HEK293 (cell line): ENCODE measurements around the gene RIPOR1.

Experiments used
- CTCF ChIP-seq: fragments of 450-650 bp; formaldehyde crosslinking; IDR thresholded peaks from 2 replicates; pipeline ENCODE4 v1.5.1; 2016; ENCODE audit warnings: missing biosample characterization, missing genetic modification characterization
- MEIS1 ChIP-seq: sonication (generic); formaldehyde crosslinking; IDR thresholded peaks from 2 replicates; pipeline ENCODE4 v1.8.1; 2022; ENCODE audit warnings: missing genetic modification reagents, mild to moderate bottlenecking, borderline replicate concordance
- OVOL3 ChIP-seq: fragments of 450-650 bp; formaldehyde crosslinking; IDR thresholded peaks from 2 replicates; pipeline ENCODE4 v1.5.1; 2016; ENCODE audit warnings: missing biosample characterization, missing genetic modification characterization
- SALL2 ChIP-seq: fragments of 450-650 bp; formaldehyde crosslinking; IDR thresholded peaks from 2 replicates; pipeline ENCODE4 v1.5.0; 2017; ENCODE audit warnings: missing biosample characterization, mild to moderate bottlenecking, missing genetic modification characterization, borderline replicate concordance
- WT1 ChIP-seq: fragments of 450-650 bp; formaldehyde crosslinking; IDR thresholded peaks from 2 replicates; pipeline ENCODE4 v1.5.1; 2016; ENCODE audit warnings: missing biosample characterization, missing genetic modification characterization
- ZBTB21 ChIP-seq: fragments of 450-650 bp; formaldehyde crosslinking; IDR thresholded peaks from 2 replicates; pipeline ENCODE4 v1.5.1; 2017; ENCODE audit warnings: missing biosample characterization, missing genetic modification characterization
- ZBTB44 ChIP-seq: fragments of 450-650 bp; IDR thresholded peaks from 2 replicates; pipeline ENCODE4 v1.5.1; 2018; ENCODE audit warnings: missing biosample characterization, mild to moderate bottlenecking, missing genetic modification characterization
- ZNF266 ChIP-seq: fragments of 450-650 bp; formaldehyde crosslinking; IDR thresholded peaks from 2 replicates; pipeline ENCODE4 v1.5.1; 2016; ENCODE audit warnings: missing biosample characterization, missing genetic modification characterization, low read depth
- ZNF398 ChIP-seq: fragments of 450-650 bp; formaldehyde crosslinking; IDR thresholded peaks from 2 replicates; pipeline ENCODE4 v1.5.1; 2017; ENCODE audit warnings: missing biosample characterization, missing genetic modification characterization
- ZNF513 ChIP-seq: fragments of 450-650 bp; IDR thresholded peaks from 2 replicates; pipeline ENCODE4 v1.5.1; 2018; ENCODE audit warnings: missing biosample characterization, missing genetic modification characterization
- ZNF529 ChIP-seq: fragments of 450-650 bp; formaldehyde crosslinking; IDR thresholded peaks from 2 replicates; pipeline ENCODE4 v1.5.1; 2017; ENCODE audit warnings: missing genetic modification characterization, missing biosample characterization; ENCODE audit not compliant: insufficient replicate concordance
- ZNF544 ChIP-seq: fragments of 450-650 bp; formaldehyde crosslinking; IDR thresholded peaks from 2 replicates; pipeline ENCODE4 v1.5.0; 2017; ENCODE audit warnings: missing biosample characterization, missing genetic modification characterization
- ZNF555 ChIP-seq: fragments of 450-650 bp; formaldehyde crosslinking; conservative IDR thresholded peaks from 2 replicates; pipeline ENCODE4 v1.5.1; 2017; ENCODE audit warnings: missing biosample characterization, mild to moderate bottlenecking, missing genetic modification characterization, inconsistent platforms
- ZNF658 ChIP-seq: fragments of 450-650 bp; formaldehyde crosslinking; IDR thresholded peaks from 2 replicates; pipeline ENCODE4; 2016; ENCODE audit warnings: missing biosample characterization, missing genetic modification characterization
- TF ChIP-seq, protein P1 (sequence below): sonication (generic); formaldehyde crosslinking; IDR thresholded peaks from 2 replicates; pipeline ENCODE4 v1.8.1; 2022; ENCODE audit warnings: mild to moderate bottlenecking, moderate library complexity, missing genetic modification reagents
- TF ChIP-seq, protein P2 (sequence below): fragments of 450-650 bp; formaldehyde crosslinking; IDR thresholded peaks from 2 replicates; pipeline ENCODE4 v1.5.1; 2016; ENCODE audit warnings: missing biosample characterization, missing genetic modification characterization, borderline replicate concordance
- TF ChIP-seq, protein P3 (sequence below): fragments of 450-650 bp; formaldehyde crosslinking; IDR thresholded peaks from 2 replicates; pipeline ENCODE4 v1.5.0; 2017; ENCODE audit warnings: missing biosample characterization, missing genetic modification characterization, borderline replicate concordance
- TF ChIP-seq, protein P4 (sequence below): fragments of 450-650 bp; formaldehyde crosslinking; IDR thresholded peaks from 2 replicates; pipeline ENCODE4 v1.5.1; 2016; ENCODE audit warnings: missing biosample characterization, missing genetic modification characterization

RIPOR1 gene

DNA sequence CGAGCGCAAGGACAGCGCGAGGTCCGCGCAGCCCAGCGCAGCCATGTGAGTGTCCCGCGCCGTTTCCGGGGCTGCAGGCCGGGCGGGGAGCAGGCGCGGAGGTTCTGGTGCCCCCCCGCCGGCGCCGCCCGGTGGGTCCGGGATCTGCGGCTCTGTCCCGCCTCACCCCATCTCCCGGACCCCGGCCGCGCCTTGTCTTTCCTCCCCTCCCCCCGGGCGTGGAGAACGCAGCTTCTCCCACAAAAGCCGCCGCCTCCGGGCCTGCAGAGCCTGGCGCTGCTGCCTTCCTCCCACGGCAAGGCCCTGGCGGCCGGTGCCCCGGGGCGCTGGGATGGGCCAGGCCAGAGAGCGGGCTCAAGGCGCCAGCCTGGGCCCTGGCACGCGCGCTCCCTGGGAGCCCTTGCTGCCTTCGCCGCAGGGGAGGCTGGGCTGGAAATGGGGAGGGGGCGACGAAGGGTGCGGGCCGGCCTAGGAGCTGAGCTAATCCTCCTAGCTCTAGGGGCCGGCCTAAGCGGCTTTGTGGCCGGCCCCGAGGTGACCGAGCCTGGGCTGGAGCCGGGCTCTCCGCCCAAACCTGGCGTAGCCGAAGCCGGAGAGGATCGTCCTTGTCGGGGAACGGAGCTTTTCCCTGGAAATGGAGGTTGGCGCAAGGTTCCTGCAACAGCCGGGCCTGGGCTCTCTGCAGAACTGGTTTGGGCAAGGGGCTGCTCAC lies 397 bp downstream of the RIPOR1 start (continued):
- TF ChIP-seq, protein P1, sequence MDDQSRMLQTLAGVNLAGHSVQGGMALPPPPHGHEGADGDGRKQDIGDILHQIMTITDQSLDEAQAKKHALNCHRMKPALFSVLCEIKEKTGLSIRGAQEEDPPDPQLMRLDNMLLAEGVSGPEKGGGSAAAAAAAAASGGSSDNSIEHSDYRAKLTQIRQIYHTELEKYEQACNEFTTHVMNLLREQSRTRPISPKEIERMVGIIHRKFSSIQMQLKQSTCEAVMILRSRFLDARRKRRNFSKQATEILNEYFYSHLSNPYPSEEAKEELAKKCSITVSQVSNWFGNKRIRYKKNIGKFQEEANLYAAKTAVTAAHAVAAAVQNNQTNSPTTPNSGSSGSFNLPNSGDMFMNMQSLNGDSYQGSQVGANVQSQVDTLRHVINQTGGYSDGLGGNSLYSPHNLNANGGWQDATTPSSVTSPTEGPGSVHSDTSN (CRISPR knock-in tag) = no peak
- TF ChIP-seq OVOL3 (tag by site-specific recombination) = no peak
- TF ChIP-seq ZBTB44 = no peak
- TF ChIP-seq ZNF544 (tag by site-specific recombination) = no peak
- no peak for TF ChIP-seq WT1 (tag by site-specific recombination)
- TF ChIP-seq, protein P2, sequence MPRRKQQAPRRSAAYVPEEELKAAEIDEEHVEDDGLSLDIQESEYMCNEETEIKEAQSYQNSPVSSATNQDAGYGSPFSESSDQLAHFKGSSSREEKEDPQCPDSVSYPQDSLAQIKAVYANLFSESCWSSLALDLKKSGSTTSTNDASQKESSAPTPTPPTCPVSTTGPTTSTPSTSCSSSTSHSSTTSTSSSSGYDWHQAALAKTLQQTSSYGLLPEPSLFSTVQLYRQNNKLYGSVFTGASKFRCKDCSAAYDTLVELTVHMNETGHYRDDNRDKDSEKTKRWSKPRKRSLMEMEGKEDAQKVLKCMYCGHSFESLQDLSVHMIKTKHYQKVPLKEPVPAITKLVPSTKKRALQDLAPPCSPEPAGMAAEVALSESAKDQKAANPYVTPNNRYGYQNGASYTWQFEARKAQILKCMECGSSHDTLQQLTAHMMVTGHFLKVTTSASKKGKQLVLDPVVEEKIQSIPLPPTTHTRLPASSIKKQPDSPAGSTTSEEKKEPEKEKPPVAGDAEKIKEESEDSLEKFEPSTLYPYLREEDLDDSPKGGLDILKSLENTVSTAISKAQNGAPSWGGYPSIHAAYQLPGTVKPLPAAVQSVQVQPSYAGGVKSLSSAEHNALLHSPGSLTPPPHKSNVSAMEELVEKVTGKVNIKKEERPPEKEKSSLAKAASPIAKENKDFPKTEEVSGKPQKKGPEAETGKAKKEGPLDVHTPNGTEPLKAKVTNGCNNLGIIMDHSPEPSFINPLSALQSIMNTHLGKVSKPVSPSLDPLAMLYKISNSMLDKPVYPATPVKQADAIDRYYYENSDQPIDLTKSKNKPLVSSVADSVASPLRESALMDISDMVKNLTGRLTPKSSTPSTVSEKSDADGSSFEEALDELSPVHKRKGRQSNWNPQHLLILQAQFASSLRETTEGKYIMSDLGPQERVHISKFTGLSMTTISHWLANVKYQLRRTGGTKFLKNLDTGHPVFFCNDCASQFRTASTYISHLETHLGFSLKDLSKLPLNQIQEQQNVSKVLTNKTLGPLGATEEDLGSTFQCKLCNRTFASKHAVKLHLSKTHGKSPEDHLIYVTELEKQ (tag by site-specific recombination) = no peak
- TF ChIP-seq ZNF658 (tag by site-specific recombination) = no peak
- TF ChIP-seq SALL2 (tag by site-specific recombination) = no peak
- peak; percentile 15; the same call in 1 of the 2 replicates for TF ChIP-seq CTCF
- TF ChIP-seq ZNF266 (tag by site-specific recombination) = no peak
- TF ChIP-seq, protein P3, sequence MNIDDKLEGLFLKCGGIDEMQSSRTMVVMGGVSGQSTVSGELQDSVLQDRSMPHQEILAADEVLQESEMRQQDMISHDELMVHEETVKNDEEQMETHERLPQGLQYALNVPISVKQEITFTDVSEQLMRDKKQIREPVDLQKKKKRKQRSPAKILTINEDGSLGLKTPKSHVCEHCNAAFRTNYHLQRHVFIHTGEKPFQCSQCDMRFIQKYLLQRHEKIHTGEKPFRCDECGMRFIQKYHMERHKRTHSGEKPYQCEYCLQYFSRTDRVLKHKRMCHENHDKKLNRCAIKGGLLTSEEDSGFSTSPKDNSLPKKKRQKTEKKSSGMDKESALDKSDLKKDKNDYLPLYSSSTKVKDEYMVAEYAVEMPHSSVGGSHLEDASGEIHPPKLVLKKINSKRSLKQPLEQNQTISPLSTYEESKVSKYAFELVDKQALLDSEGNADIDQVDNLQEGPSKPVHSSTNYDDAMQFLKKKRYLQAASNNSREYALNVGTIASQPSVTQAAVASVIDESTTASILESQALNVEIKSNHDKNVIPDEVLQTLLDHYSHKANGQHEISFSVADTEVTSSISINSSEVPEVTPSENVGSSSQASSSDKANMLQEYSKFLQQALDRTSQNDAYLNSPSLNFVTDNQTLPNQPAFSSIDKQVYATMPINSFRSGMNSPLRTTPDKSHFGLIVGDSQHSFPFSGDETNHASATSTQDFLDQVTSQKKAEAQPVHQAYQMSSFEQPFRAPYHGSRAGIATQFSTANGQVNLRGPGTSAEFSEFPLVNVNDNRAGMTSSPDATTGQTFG (tag by site-specific recombination) = no peak
- 0 out of 2 replicates have a peak, but pooled peaks have one; percentile 41 for TF ChIP-seq ZNF513 (tag by site-specific recombination)
- TF ChIP-seq, protein P4, sequence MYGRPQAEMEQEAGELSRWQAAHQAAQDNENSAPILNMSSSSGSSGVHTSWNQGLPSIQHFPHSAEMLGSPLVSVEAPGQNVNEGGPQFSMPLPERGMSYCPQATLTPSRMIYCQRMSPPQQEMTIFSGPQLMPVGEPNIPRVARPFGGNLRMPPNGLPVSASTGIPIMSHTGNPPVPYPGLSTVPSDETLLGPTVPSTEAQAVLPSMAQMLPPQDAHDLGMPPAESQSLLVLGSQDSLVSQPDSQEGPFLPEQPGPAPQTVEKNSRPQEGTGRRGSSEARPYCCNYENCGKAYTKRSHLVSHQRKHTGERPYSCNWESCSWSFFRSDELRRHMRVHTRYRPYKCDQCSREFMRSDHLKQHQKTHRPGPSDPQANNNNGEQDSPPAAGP (tag by site-specific recombination) = 0 out of 2 replicates have a peak, but pooled peaks have one; percentile 18
- no peak for TF ChIP-seq MEIS1 (CRISPR knock-in tag)
- TF ChIP-seq ZNF398 (tag by site-specific recombination) = no peak
- no peak for TF ChIP-seq ZNF555 (tag by site-specific recombination)
- TF ChIP-seq ZNF529 (tag by site-specific recombination) = no peak
- TF ChIP-seq ZBTB21 (tag by site-specific recombination) = no peak
